Loucy (cell line): ENCODE results near the gene DLGAP4.

ENCODE experiments used
- H2AFZ ChIP-seq: fragments of 200-600 bp; sonication (generic); 2 replicates; pipeline ENCODE4 v1.6.0; 2016; ENCODE audit warnings: antibody characterized with exemption, mild to moderate bottlenecking, low read length, moderate library complexity
- H3F3A ChIP-seq: fragments of 200-600 bp; 2 replicates; pipeline ENCODE4 v1.6.0; 2016; ENCODE audit warnings: antibody characterized with exemption, low read depth, mild to moderate bottlenecking
- H3K27me3 ChIP-seq: fragments of 200-600 bp; sonication (generic); 2 replicates; pipeline ENCODE4 v1.6.1; 2014; ENCODE audit warnings: low read length, mild to moderate bottlenecking; ENCODE audit not compliant: insufficient read depth, poor library complexity, severe bottlenecking
- H3K36me3 ChIP-seq: fragments of 200-600 bp; sonication (generic); 2 replicates; pipeline ENCODE4 v1.6.1; 2016; ENCODE audit warnings: low read length; ENCODE audit not compliant: insufficient read depth
- H3K4me1 ChIP-seq: fragments of 200-600 bp; sonication (generic); 2 replicates; pipeline ENCODE4 v1.5.1; 2014; ENCODE audit warnings: low read length, mild to moderate bottlenecking; ENCODE audit not compliant: insufficient read depth, poor library complexity, severe bottlenecking
- H3K4me2 ChIP-seq: fragments of 200-600 bp; sonication (generic); 2 replicates; pipeline ENCODE4 v1.6.0; 2014; ENCODE audit warnings: antibody characterized with exemption, low read length, low read depth, mild to moderate bottlenecking; ENCODE audit not compliant: poor library complexity, severe bottlenecking
- H3K4me3 ChIP-seq: fragments of 200-600 bp; sonication (generic); 2 replicates; pipeline ENCODE4 v1.5.1; 2014; ENCODE audit warnings: low read length, mild to moderate bottlenecking, mixed read lengths; ENCODE audit not compliant: poor library complexity, severe bottlenecking
- H3K79me2 ChIP-seq: fragments of 200-600 bp; sonication (generic); 2 replicates; pipeline ENCODE4 v1.6.1; 2014; ENCODE audit warnings: low read length; ENCODE audit not compliant: insufficient read depth
- H3K9ac ChIP-seq: fragments of 200-600 bp; sonication (generic); 2 replicates; pipeline ENCODE4 v1.6.0; 2014; ENCODE audit warnings: mild to moderate bottlenecking, low read depth, low read length, moderate library complexity; ENCODE audit not compliant: poor library complexity, severe bottlenecking
- H3K9me2 ChIP-seq: fragments of 200-600 bp; sonication (generic); replicated peaks from 2 replicates; pipeline ENCODE4 v1.6.1; 2016; ENCODE audit warnings: low read depth, low read length, mixed read lengths
- H3K9me3 ChIP-seq: fragments of 200-600 bp; sonication (generic); 2 replicates; pipeline ENCODE4 v1.6.1; 2014; ENCODE audit warnings: mild to moderate bottlenecking, antibody characterized with exemption, low read length, low read depth; ENCODE audit not compliant: insufficient read depth
- H4K20me1 ChIP-seq: fragments of 200-600 bp; sonication (generic); 2 replicates; pipeline ENCODE4 v1.6.0; 2014; ENCODE audit warnings: antibody characterized with exemption, low read length, mild to moderate bottlenecking; ENCODE audit not compliant: insufficient read depth, poor library complexity, severe bottlenecking
- CTCF ChIP-seq: fragments of 200-600 bp; sonication (generic); conservative IDR thresholded peaks from 2 replicates; pipeline ENCODE4 v1.5.1; 2014; ENCODE audit warnings: mild to moderate bottlenecking, antibody characterized with exemption, low read length
- EZH2phosphoT487 ChIP-seq: fragments of 200-600 bp; IDR thresholded peaks from 2 replicates; pipeline ENCODE4 v1.6.1; 2018; ENCODE audit warnings: antibody characterized with exemption, mild to moderate bottlenecking, moderate library complexity, borderline replicate concordance

The DLGAP4 gene

GRCh38 chr20:36501367-36502006 is 195.3 kb downstream of the DLGAP4 start:
- H3K9me3 ChIP-seq, result no peaks in the 10 kb centered on the region
- TF ChIP-seq EZH2phosphoT487 (no peak), CTCF (no peak)
- H3K36me3 ChIP-seq, result peaks cover 41% of the 10 kb centered on the region; the same call in 1 of the 2 replicates
- no peak overlapping the region for H2AFZ ChIP-seq
- no peaks in the 10 kb centered on the region for H3K27me3 ChIP-seq
- H3K4me2 ChIP-seq, result no peak overlapping the region
- H3K4me3 ChIP-seq, result no peak overlapping the region
- H3K9ac ChIP-seq, result no peak overlapping the region
- no peaks in the 10 kb centered on the region for H3K4me1 ChIP-seq
- H3K79me2 ChIP-seq, result no peaks in the 10 kb centered on the region
- no peaks in the 10 kb centered on the region for H3F3A ChIP-seq
- H4K20me1 ChIP-seq, result no peaks in the 10 kb centered on the region
- H3K9me2 ChIP-seq, result no peaks in the 10 kb centered on the region

- TF ChIP-seq CTCF (no peak), EZH2phosphoT487 (no peak)
- H3K36me3 ChIP-seq, result peaks cover 17% of the 10 kb centered on the region; the same call in 1 of the 2 replicates
Observed at GRCh38 chr20:36504295-36504694, 198.2 kb downstream of the DLGAP4 start.

GRCh38 chr20:36506253-36506652 is 200.1 kb downstream of the DLGAP4 start:
- no peak overlapping the region for H2AFZ ChIP-seq
- no peaks in the 10 kb centered on the region for H3K79me2 ChIP-seq
- peaks cover 4% of the 10 kb centered on the region for H4K20me1 ChIP-seq

More at GRCh38 chr20:36504295-36504694, 198.2 kb downstream of the DLGAP4 start:
- H4K20me1 ChIP-seq, result peaks cover 4% of the 10 kb centered on the region
- no peaks in the 10 kb centered on the region for H3F3A ChIP-seq
- H3K4me1 ChIP-seq, result no peaks in the 10 kb centered on the region
- H3K4me3 ChIP-seq, result no peak overlapping the region
- H3K27me3 ChIP-seq, result no peaks in the 10 kb centered on the region
- H3K9ac ChIP-seq, result no peak overlapping the region
- H2AFZ ChIP-seq, result no peak overlapping the region
- H3K9me3 ChIP-seq, result no peaks in the 10 kb centered on the region
- H3K79me2 ChIP-seq, result no peaks in the 10 kb centered on the region
- no peak overlapping the region for H3K4me2 ChIP-seq
- H3K9me2 ChIP-seq, result no peaks in the 10 kb centered on the region

More at GRCh38 chr20:36506253-36506652, 200.1 kb downstream of the DLGAP4 start:
- no peak overlapping the region for H3K4me3 ChIP-seq
- H3K9me3 ChIP-seq, result no peaks in the 10 kb centered on the region
- no peak overlapping the region for H3K4me2 ChIP-seq
- no peaks in the 10 kb centered on the region for H3K27me3 ChIP-seq
- H3K9ac ChIP-seq, result no peak overlapping the region
- H3K4me1 ChIP-seq, result no peaks in the 10 kb centered on the region
- 0 out of 2 replicates have a peak, but pooled peaks cover 4% of the 10 kb centered on the region for H3K36me3 ChIP-seq
- TF ChIP-seq EZH2phosphoT487, result no peak
- peak; percentile 66 for TF ChIP-seq CTCF
- H3F3A ChIP-seq, result no peaks in the 10 kb centered on the region
- no peaks in the 10 kb centered on the region for H3K9me2 ChIP-seq
